GM12891 (cell line): Measurements from ENCODE around the gene DOCK6.

Source experiments
- PAX5 ChIP-seq: IDR thresholded peaks from 2 replicates; pipeline ENCODE4 v1.6.1; 2011; ENCODE audit warnings: low read length, moderate library complexity, mild to moderate bottlenecking; ENCODE audit not compliant: insufficient read depth, severe bottlenecking
- POLR2A ChIP-seq: IDR thresholded peaks from 2 replicates; pipeline ENCODE4 v1.6.1; 2011; ENCODE audit warnings: low read depth, low read length, control low read depth
- POLR2AphosphoS5 ChIP-seq: IDR thresholded peaks from 2 replicates; pipeline ENCODE4 v1.6.1; 2011; ENCODE audit warnings: low read depth, low read length, control low read depth
- POU2F2 ChIP-seq: IDR thresholded peaks from 2 replicates; pipeline ENCODE4 v1.6.1; 2011; ENCODE audit warnings: low read depth, mild to moderate bottlenecking, control low read depth, low read length, moderate library complexity
- SPI1 ChIP-seq: IDR thresholded peaks from 2 replicates; pipeline ENCODE4 v1.6.1; 2011; ENCODE audit warnings: low read depth, low read length, control low read depth
- TAF1 ChIP-seq: IDR thresholded peaks from 2 replicates; pipeline ENCODE4 v1.6.1; 2011; ENCODE audit warnings: low read depth, low read length, control low read depth

DNA sequence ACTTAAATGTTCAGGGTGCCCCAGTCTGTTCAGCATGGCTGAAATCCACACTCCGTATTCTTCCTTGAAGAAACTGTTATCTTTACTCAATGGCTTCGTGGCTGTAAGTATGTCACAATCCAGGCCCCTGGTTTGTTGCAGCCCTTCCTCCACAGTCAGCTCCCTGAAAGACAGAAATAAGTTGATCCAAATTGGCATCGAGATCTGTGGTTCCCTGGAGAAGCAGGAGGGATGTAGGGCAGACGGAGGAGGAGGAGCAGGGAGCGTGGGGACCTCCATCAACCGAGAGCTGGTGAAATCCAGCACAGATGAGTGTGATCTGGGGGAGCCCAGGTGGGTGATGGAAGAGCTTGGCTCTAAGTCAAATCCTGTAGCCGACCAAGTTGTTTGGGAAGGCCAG, 33.9 kb upstream of the DOCK6 start:
- TF ChIP-seq POLR2A, result no peak
- TF ChIP-seq POLR2AphosphoS5, result no peak
- no peak for TF ChIP-seq TAF1
- TF ChIP-seq SPI1, result no peak
- TF ChIP-seq POU2F2, result no peak
- TF ChIP-seq PAX5, result no peak
